Endothelial cell of umbilical vein (primary cell): ENCODE measurements around the gene NGRN.
"Not testable (repeated sequence)": the region's sequence is repeated elsewhere in the genome, so short reads cannot be mapped to it uniquely, and the experiment has no call there.

Experiments
- EZH2 ChIP-seq: IDR thresholded peaks from 2 replicates; pipeline ENCODE4 v1.6.1; 2012; ENCODE audit warnings: borderline replicate concordance, low read depth, mild to moderate bottlenecking, moderate library complexity, low read length, inconsistent platforms; ENCODE audit not compliant: severe bottlenecking
- GATA2 ChIP-seq: IDR thresholded peaks from 2 replicates; pipeline ENCODE4 v1.7.0; 2011; ENCODE audit warnings: low read depth, mild to moderate bottlenecking, moderate library complexity, mixed read lengths, low read length; ENCODE audit not compliant: insufficient read length, insufficient read depth
- POLR2A ChIP-seq: IDR thresholded peaks from 2 replicates; pipeline ENCODE4 v1.6.1; 2012; ENCODE audit warnings: low read depth, mild to moderate bottlenecking, control low read depth, low read length
- POLR2AphosphoS5 ChIP-seq: IDR thresholded peaks from 2 replicates; pipeline ENCODE4 v1.6.1; 2012; ENCODE audit warnings: low read depth, mild to moderate bottlenecking, control low read depth, low read length, moderate library complexity; ENCODE audit not compliant: insufficient read depth
- TF ChIP-seq, protein P1 (sequence below), 2 donors: IDR thresholded peaks; 1 replicate in 1 of 2; 2 replicates in 1 of 2; pipeline ENCODE4 v1.5.1; 2011; ENCODE audit warnings: low read length in 2 of 2, mild to moderate bottlenecking in 2 of 2, moderate library complexity in 2 of 2, control low read depth in 1 of 2, inconsistent platforms in 1 of 2, low read depth in 1 of 2; ENCODE audit not compliant: insufficient read depth in 1 of 2; ENCODE audit errors: extremely low read depth in 1 of 2

DNA sequence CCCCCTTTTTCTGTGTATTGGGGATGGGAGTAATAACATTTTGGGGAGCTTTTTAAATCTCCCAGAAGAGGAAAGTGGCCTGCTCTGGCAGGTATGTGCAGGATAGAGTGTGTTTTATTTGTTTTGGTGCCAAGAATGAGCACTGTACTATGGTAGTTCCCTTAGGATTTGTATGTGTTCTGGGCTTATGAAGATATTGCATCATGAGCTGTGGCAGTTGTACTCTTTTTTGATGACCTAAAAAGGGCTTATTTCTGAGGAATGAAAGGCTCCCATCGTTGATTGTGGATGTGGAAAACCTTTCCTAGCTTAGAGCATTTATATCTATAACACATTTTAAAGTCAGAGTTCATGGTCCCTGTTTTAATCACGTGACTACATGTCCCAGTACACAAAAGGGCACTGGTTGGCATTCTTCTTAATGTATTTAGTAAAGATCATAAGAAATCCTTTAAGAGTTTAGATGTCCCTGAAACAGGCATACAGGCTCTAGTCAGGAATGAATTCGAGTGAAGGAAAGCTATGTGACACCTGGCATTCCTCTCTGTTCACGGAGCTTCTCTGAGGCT lies 30.9 kb downstream of the NGRN start:
- TF ChIP-seq, protein P1, sequence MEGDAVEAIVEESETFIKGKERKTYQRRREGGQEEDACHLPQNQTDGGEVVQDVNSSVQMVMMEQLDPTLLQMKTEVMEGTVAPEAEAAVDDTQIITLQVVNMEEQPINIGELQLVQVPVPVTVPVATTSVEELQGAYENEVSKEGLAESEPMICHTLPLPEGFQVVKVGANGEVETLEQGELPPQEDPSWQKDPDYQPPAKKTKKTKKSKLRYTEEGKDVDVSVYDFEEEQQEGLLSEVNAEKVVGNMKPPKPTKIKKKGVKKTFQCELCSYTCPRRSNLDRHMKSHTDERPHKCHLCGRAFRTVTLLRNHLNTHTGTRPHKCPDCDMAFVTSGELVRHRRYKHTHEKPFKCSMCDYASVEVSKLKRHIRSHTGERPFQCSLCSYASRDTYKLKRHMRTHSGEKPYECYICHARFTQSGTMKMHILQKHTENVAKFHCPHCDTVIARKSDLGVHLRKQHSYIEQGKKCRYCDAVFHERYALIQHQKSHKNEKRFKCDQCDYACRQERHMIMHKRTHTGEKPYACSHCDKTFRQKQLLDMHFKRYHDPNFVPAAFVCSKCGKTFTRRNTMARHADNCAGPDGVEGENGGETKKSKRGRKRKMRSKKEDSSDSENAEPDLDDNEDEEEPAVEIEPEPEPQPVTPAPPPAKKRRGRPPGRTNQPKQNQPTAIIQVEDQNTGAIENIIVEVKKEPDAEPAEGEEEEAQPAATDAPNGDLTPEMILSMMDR (IDR thresholded peaks at IDR 0.05; ENCODE audit: extremely low read depth in 1 of 2, insufficient read depth in 1 of 2, low read depth in 1 of 2, low read length in 2 of 2) = not testable (repeated sequence)
- not testable (repeated sequence) for TF ChIP-seq POLR2A, EZH2, GATA2, POLR2AphosphoS5
